ENCODE measurements around the gene CEP112.

- TF ChIP-seq CTCF (IDR thresholded peaks at IDR 0.05): no peak
- no peak for TF ChIP-seq POLR2AphosphoS5 (IDR thresholded peaks at IDR 0.05; ENCODE audit: insufficient read depth in 1 of 2, low read depth in 1 of 2)
Measured at GRCh38 chr17:65628644-65629036, 563.3 kb downstream of the CEP112 start.

Measured in vagina (tissue), 2 donors.